Activated CD4-positive, alpha-beta T cell treated with anti-CD3 and anti-CD28 coated beads, Interleukin-2, amount 10 ng/mL, durations not matched to agents 7 days and 5 days (primary cell): Measurements from ENCODE around the gene MEGF6. TPM values are rescaled to one million over a fixed set of nuclear protein-coding genes. Genes with fewer than 3 reads are reported as not detected.

Source experiments
- CTCF ChIA-PET: fragments of 350-600 bp; sonication (Branson Sonifier 250); formaldehyde crosslinking; loops from one replicate; lab custom pipeline; 2021; ENCODE audit warnings: antibody characterized with exemption; lab: Charles Lee
- POLR2A ChIA-PET: fragments of 350-600 bp; sonication (Branson Sonifier 250); formaldehyde crosslinking; loops from one replicate; lab custom pipeline; 2021; ENCODE audit warnings: antibody characterized with exemption; lab: Charles Lee
- DNase-seq: peaks from one replicate; pipeline ENCODE4 v3.0.0-alpha.2; 2020
- H3K27ac Mint-ChIP-seq: one replicate; pipeline ENCODE4 v1.8.0; 2021; ENCODE audit warnings: mild to moderate bottlenecking, moderate library complexity, mixed read lengths
- H3K27me3 Mint-ChIP-seq: one replicate; pipeline ENCODE4 v1.8.0; 2021; ENCODE audit warnings: mixed read lengths
- H3K36me3 Mint-ChIP-seq: one replicate; pipeline ENCODE4 v1.8.0; 2021; ENCODE audit warnings: low read depth, mixed read lengths
- H3K4me1 Mint-ChIP-seq: one replicate; pipeline ENCODE4 v1.8.0; 2021; ENCODE audit warnings: mixed read lengths
- H3K4me3 Mint-ChIP-seq: one replicate; pipeline ENCODE4 v1.8.0; 2021; ENCODE audit warnings: mild to moderate bottlenecking, moderate library complexity, mixed read lengths
- H3K9me3 Mint-ChIP-seq: one replicate; pipeline ENCODE4 v1.8.0; 2021; ENCODE audit warnings: mixed read lengths
- total RNA-seq, 2 experiments: library from RNA; stranded (reverse); gene quantifications; one replicate each; pipeline ENCODE4 v1.2.3, GENCODE V29; 2021

MEGF6 gene
- total RNA-seq, 2 experiments from 2014 or later, result 20.7 to 26.6 TPM

DNA sequence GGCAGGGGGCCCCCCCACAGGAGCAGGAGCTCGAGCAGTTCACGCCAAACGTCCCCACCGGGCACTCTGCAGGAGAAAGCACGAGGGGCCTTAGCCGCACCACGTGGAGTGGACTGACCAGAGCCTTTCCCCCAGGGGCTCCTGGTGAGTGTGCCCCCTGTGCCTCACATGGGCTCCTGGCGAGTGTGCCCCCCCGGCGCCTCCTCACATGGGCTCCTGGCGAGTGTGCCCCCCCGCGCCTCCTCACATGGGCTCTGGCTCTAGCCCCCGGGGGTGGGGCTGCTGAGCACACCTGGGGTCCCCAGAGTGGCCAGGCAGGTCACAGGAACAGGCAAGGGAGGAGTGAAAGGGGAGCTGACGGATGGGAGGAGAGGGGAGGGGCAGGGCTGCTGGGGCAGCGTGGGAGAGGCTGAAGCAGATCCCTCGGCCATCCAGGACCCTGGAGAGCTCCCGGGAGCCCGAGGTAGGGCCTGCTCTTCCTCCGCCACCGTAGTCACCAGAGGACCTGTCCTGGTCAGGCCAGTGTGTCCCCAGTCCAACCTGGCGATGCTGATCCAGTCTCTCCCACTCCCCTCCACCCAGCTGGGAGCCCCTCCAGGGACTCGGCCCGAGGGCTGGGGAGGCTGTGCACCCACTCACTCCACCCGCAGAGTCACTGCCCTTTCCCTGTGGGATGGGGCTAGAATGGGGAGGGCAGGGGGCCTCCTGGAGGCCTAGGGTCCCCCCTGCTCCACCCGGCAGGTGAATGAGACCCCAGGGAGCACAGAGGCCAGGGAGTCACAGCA, 109.3 kb downstream of the MEGF6 start:
- ChIA-PET POLR2A (no interaction called here), CTCF (interaction anchor here (0.6 kb wide), 1 partner anchor 77 kb away, joined by 3 read pairs; no protein-coding TSS in a partner anchor)
- Mint-ChIP-seq H3K4me1 (no peaks in the 10 kb centered on the region), H3K36me3 (no peaks in the 10 kb centered on the region), H3K27me3 (no peaks in the 10 kb centered on the region), H3K9me3 (no peaks in the 10 kb centered on the region), H3K27ac (no peak overlapping the region), H3K4me3 (no peak overlapping the region)
- peak; percentile 15 for DNase-seq

DNA sequence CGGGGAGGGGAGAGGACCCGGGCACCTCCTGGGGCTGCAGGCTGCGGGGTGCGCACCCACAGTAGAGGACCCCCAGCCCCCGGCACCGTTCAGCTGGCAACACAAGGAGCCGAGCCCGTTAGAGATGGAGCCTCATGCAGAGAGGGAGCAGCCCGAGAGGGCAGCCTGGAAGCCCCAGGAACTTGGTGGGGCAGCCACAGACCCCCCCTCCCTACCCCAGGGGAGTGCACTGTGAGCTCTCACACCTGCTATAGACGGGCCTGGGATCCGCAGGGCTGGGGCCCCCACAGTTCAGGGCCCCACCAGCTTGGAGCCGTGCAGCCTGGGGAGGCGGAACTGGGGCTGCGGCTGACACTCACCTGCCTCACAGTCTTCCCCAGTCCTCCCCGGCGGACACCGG, 109.9 kb downstream of the MEGF6 start:
- CTCF ChIA-PET, result no interaction called here
- Mint-ChIP-seq H3K27me3 (no peaks in the 10 kb centered on the region), H3K4me3 (no peak overlapping the region), H3K36me3 (no peaks in the 10 kb centered on the region), H3K9me3 (no peaks in the 10 kb centered on the region), H3K27ac (no peak overlapping the region), H3K4me1 (no peaks in the 10 kb centered on the region)
- POLR2A ChIA-PET, result no interaction called here
- no peak for DNase-seq

DNA sequence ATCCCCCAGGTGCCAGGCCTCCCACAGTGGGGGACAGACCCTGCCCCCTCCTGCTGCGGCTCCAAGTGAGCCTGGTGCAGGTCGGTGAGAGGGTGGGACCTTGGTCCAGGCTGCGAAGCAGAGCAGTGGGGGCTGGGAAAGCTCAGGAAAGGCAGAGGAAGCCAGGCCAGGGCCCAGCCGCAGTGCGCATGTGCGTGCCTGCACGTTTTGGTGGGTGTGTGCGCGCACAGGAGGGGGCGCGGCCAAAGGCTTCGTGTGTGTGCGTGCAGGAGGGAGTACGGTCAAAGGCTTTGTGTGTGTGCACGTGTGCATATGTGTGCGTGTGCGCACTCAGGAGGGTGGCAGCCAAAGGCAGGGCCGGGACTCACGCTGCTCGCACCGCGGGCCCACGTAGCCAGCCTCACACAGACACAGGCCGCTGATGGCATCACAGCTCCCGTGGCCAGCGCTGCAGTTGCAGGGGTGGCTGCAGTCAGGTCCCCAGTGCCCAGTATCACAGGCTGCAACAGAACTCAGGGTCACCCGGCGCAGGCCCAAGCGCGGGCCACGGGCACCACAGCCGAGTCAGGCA, 111.0 kb downstream of the MEGF6 start:
- POLR2A ChIA-PET, result no interaction called here

GRCh38 chr1:3499611-3500010, 111.7 kb downstream of the MEGF6 start:
- Mint-ChIP-seq H3K27me3 (no peaks in the 10 kb centered on the region), H3K4me3 (no peak overlapping the region), H3K4me1 (no peaks in the 10 kb centered on the region), H3K9me3 (no peaks in the 10 kb centered on the region), H3K36me3 (no peaks in the 10 kb centered on the region), H3K27ac (no peak overlapping the region)
- DNase-seq, result no peak
- POLR2A ChIA-PET, result no interaction called here
- CTCF ChIA-PET, result no interaction called here

More for the DNA sequence above, 111.0 kb downstream of the MEGF6 start:
- H3K36me3 Mint-ChIP-seq, result no peaks in the 10 kb centered on the region
- H3K9me3 Mint-ChIP-seq, result no peaks in the 10 kb centered on the region
- H3K4me3 Mint-ChIP-seq, result no peak overlapping the region
- no peak overlapping the region for H3K27ac Mint-ChIP-seq
- DNase-seq, result no peak
- CTCF ChIA-PET, result interaction anchor here (0.8 kb wide), 1 partner anchor 10 kb away, joined by 3 read pairs; no protein-coding TSS in a partner anchor
- no peaks in the 10 kb centered on the region for H3K27me3 Mint-ChIP-seq
- no peaks in the 10 kb centered on the region for H3K4me1 Mint-ChIP-seq

DNA sequence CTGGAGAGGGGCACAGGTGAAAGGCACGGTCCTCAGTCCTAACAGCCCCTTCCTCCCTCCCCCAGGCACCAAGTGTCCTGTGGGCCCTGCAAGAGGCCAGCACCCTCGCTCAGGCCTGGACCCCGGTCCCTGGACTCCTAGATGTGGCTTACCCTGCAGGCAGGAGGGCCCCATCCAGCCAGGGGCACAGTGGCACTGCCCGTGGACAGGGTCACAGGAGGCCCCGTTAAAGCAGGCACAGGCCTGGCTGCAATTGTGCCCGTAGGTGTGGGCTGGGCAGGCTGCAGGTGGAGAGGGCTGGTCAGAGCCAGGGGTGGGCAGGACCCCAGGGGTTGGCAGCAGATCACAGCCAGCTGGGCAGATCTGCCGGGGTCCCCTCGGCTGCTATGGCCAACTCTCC, 112.3 kb downstream of the MEGF6 start:
- H3K36me3 Mint-ChIP-seq, result no peaks in the 10 kb centered on the region
- POLR2A ChIA-PET, result no interaction called here
- no peak overlapping the region for H3K27ac Mint-ChIP-seq
- DNase-seq, result no peak
- no peak overlapping the region for H3K4me3 Mint-ChIP-seq
- H3K4me1 Mint-ChIP-seq, result no peaks in the 10 kb centered on the region
- CTCF ChIA-PET, result no interaction called here
- no peaks in the 10 kb centered on the region for H3K27me3 Mint-ChIP-seq
- no peaks in the 10 kb centered on the region for H3K9me3 Mint-ChIP-seq

DNA sequence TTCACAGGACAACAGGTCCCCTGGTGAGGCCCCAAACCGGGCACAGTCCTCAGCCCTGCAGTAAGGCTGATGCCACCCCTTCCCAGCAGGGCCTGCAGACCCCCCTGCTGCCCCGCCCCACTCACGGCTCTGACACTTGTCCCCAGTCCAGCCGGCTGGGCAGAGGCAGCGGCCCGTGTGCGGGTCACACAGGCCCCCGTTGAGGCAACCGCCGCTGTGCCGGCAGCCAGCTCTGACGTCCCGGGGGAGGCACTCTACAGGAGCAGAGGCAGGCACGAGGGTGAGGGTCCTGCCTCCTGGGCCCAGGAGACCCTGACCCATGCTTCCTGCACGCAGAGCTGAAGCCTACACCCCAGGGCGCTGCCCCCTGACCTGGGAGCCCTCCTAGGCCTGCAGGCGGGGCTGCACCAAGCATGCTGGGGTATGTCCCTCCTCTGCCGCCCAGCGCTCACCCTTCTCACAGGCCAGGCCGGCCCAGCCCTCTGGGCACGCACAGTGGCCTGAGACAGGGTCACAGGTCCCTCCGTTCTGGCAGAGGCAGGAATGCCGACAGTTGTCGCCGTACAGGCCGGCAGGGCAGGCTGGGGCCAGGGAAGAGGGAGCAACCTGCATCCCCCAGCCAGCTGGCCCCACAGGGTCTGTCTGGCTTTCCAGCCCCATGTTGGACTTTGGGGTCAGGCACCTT, 112.9 kb downstream of the MEGF6 start:
- Mint-ChIP-seq H3K9me3 (no peaks in the 10 kb centered on the region), H3K4me1 (no peaks in the 10 kb centered on the region), H3K27me3 (no peaks in the 10 kb centered on the region), H3K27ac (no peak overlapping the region), H3K36me3 (no peaks in the 10 kb centered on the region), H3K4me3 (no peak overlapping the region)
- no peak for DNase-seq
- POLR2A ChIA-PET, result no interaction called here
- CTCF ChIA-PET, result no interaction called here

DNA sequence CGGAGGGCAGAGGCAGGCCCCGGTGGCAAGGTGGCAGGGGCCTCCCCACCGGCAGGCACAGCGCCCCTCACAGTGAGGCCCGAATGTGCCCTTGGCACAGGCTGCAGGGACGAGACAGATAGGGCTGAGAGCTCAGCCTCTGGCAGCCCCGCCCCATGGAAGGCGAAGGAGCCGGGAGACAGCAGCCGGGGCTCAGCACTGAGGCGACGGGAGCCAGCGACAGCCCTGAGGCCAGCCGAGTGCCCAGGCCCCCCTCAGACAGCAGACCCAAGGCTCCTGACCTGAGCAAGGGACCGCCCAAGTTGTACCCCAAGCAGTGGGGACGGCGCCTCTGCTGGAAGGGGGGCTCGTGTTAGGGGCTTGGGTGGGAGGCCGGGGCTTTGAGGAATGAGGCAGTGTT, 113.8 kb downstream of the MEGF6 start:
- Mint-ChIP-seq H3K27me3 (no peaks in the 10 kb centered on the region), H3K4me3 (no peak overlapping the region), H3K4me1 (no peaks in the 10 kb centered on the region), H3K27ac (no peak overlapping the region), H3K9me3 (no peaks in the 10 kb centered on the region), H3K36me3 (no peaks in the 10 kb centered on the region)
- no peak for DNase-seq
- ChIA-PET POLR2A (no interaction called here), CTCF (no interaction called here)

DNA sequence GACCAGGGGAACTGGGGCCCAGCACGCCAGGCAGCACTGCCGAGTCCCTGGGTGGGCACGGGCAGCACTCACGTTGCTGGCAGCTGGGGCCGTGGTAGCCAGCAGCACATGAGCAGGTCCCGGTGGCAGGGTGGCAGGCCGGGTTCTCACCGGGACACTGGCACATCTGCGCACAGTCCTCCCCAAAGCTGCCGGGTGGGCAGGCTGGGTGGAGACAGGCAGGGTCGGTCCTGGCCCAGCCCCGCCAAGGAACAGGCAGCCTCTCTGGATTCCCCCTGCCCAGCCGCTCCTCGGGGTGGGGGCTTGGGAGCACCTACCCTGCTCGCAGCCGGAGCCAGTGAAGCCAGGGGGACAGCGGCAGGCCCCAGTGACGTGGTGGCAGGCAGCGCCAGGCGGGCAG, 114.4 kb downstream of the MEGF6 start:
- Mint-ChIP-seq H3K9me3 (no peaks in the 10 kb centered on the region), H3K4me3 (no peak overlapping the region), H3K36me3 (no peaks in the 10 kb centered on the region), H3K4me1 (no peaks in the 10 kb centered on the region), H3K27me3 (no peaks in the 10 kb centered on the region), H3K27ac (no peak overlapping the region)
- POLR2A ChIA-PET, result no interaction called here
- DNase-seq, result no peak
- CTCF ChIA-PET, result no interaction called here

GRCh38 chr1:3495776-3496745, 115.2 kb downstream of the MEGF6 start:
- Mint-ChIP-seq H3K4me3 (no peak overlapping the region), H3K27ac (no peak overlapping the region), H3K36me3 (no peaks in the 10 kb centered on the region), H3K9me3 (no peaks in the 10 kb centered on the region), H3K4me1 (peaks cover 4% of the 10 kb centered on the region), H3K27me3 (no peaks in the 10 kb centered on the region)
- CTCF ChIA-PET, result interaction anchor here (0.5 kb wide), 1 partner anchor 11 kb away, joined by 3 read pairs; no protein-coding TSS in a partner anchor
- POLR2A ChIA-PET, result no interaction called here
- no peak for DNase-seq

DNA sequence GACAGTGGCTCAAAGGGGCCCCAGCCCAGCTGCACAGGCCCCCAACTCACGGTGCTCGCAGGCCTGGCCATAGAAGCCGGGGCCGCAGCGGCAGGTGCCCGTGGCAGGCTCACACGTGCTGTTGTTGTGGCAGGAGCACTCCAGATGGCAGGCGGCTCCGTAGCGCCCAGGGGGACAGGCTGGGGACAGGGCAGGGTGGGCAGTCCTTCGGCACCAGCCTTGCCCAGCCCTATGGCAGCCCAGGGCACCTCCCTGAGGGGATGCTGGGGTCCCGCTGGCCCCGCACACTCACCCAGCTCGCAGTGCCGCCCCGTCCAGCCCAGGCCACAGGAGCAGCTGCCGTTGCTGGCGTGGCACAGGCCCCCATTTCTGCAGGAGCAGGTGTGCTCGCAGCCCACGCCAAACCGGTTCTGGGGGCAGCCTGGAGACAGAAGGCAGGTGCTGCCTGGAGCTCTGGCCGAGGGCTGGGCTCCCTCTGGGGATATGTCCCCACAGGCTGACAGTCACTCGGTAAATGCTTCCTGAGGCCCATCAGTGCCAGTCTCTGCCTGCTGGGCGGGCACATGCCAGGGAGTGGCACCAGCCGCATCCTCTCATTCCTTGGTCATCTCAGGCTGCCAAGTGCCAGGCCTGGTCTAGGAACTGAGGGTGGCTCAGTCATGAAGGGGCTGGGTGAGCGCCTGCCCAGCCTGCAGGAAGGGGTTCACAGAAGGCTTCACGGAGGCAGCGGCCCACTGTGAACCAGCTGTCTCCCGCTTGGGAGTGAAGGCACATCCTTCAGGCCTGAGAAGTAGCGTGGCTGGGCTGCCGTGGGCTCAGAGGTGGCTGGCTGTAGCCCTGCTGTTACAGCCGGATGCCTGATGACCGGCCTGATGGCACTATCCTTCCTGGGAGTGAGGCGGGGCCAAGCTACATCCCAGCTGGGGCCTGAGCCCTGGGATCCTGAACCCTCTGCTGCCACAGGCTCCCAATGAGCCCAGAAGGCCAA, 116.7 kb downstream of the MEGF6 start:
- Mint-ChIP-seq H3K27ac (no peak overlapping the region), H3K4me1 (peaks cover 4% of the 10 kb centered on the region), H3K36me3 (no peaks in the 10 kb centered on the region), H3K27me3 (no peaks in the 10 kb centered on the region), H3K4me3 (no peak overlapping the region), H3K9me3 (no peaks in the 10 kb centered on the region)
- CTCF ChIA-PET, result interaction anchor here (0.7 to 1.0 kb wide), 3 partner anchors 24 to 230 kb away, joined by 3 read pairs; no protein-coding TSS in a partner anchor
- POLR2A ChIA-PET, result no interaction called here
- DNase-seq, result no peak

DNA sequence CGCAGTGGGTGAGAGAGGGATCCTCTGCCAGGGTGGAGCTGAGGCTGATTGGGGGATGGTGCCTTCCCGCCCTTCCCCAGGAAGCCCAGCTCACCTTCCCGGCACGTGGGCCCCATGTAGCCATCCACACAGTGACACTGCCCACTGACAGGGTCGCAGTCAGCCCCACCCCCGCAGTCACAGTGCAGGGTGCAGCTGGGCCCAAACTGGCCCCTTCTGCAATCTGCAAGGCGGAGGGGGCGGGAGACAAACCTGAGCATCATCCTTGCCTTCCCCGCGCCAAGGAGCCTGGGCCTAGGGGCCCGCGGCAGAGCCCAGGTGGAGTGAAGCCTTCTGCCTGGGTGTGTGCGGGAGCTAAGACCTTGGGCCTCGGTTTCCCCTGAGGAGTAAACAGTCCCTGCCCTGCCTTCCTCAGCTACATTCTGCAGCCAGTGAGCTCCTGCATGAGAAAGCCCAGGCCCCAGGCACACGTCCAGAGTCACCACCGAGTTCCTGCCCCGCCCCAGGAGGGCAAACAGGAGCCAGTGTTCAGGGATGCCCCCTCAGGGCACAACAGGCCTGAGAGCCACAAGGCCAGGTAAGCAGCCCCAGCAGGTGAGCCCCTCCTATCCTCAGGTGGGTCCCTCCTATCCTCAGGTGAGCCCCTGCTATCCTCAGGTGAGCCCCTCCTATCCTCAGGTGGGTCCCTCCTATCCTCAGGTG, 118.6 kb downstream of the MEGF6 start:
- Mint-ChIP-seq H3K27ac (no peak overlapping the region), H3K9me3 (peaks cover 6% of the 10 kb centered on the region), H3K36me3 (no peaks in the 10 kb centered on the region), H3K4me3 (no peak overlapping the region), H3K4me1 (peaks cover 4% of the 10 kb centered on the region), H3K27me3 (no peaks in the 10 kb centered on the region)
- DNase-seq, result no peak
- ChIA-PET CTCF (interaction anchor here (1.6 kb wide), 1 partner anchor 126 kb away, joined by 6 read pairs; no protein-coding TSS in a partner anchor), POLR2A (no interaction called here)
